GM21526 (cell line): Measurements from ENCODE around the gene POLN.

Source experiments
- ATAC-seq: cut with Tn5 transposase; IDR thresholded peaks from one replicate; pipeline ENCODE4 v1.9.1; 2021; ENCODE audit warnings: moderate library complexity; ENCODE audit not compliant: unreplicated experiment, low FRiP score

Gene POLN

DNA sequence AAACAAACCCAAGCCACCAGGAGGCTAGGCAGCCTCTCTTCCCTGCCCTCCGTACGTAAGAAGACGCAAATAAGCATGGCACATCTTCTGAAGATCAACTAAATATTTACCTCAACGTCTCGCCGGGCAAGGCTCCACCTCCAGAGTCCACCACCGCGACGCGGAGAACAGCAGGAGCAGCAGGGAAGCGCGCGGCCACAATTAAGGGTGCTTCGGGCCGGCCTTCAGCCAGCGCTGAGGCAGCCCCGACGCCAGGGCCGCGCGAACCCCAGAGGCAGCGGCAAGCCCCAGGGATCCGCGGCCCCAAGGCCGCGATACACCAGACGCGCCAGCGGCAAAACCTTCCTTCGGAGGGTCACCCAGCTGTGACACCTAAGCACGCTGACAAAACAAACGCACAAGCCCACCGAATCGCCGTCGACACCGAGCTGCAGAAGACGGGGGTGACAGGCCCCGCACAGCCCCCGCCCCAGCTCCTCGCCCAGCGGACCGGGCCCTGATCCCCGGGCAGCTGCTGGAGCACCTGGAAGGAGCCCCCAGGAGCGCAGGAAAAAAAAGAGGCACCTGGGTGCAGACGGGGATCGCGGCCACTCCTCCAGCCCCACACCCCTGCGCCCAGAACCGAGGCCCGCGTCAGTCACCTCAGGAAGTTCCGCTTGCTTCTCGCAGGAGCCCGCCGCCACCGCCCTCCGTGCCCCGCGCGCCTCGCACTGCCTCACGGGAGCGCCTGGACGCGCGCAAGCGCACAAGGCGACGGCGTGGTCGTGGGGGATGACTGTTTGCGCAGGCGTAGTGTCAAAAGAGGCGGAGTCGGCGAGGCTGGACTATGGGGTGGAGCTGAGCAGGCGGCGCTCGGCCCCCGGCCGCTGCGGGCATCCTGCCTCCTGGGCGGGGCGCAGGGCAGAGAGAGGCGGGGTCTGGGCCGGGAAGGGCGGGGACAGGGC lies at the start of gene POLN, which contains the start of gene HAUS3:
Gene POLN, minus strand, starts transcription at position 712 of the 944 bp plus-strand sequence. CDS start 12,890 bp downstream, outside the sequence.
Gene HAUS3, minus strand, starts transcription at position 712 of the 944 bp plus-strand sequence. CDS start 1,175 bp downstream, outside the sequence.
- ATAC-seq = peak; percentile 86

DNA sequence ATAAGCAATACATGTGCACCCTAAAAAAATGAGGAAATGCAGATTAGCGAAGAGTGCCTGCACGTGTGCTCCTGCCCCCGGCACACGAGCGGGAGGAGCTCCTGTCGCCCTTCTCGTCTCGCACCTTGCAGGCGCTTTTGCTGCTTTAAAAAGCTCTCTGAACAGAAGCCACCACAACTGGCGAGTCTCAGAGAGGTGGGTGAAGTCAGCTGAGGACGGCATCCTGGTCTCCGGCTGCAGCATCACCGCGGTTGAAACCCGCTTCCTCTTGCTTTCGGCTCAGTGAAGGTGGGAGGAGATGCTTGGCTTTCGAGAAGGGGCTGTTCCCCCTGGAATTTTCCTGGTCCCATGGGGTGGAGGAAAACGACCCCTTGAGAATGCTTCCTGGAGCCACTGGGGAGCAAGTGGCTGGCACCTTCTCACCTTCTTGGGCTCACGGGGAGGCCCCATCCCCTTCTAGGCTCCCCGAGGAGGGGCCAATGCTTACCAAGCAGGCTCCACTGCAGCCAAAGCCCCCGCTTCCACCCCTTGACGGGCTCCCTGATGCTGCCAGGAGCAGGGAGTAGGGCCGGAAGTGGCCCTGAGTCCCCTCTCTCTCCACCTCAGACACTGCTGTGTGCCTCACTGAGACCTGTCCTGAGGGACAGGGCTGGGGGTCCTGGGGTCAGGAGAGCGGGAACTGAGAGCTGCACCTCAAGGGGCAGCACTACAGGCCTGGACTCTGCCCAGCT lies 49.2 kb upstream of the POLN start:
- no peak for ATAC-seq

DNA sequence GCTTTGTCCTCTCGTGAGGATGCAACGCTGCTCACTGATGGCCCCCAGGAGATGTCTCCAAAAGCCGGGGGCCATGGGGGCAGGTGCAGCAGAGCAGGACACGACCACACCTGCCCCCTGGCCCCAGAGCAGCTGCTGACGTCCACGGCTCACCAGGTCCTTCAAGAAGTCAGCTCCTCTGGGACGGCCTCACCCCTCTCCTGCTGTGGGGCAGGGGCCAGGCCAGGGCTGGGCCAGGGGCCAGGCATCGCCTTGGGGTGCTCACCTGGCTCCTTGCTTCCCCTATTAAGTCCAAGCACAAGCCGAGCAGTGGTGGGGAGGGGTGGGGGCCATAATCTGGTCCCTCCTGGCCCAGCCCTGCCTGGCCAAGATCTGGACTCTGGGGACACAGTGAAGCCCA lies 48.6 kb upstream of the POLN start:
- ATAC-seq = no peak

DNA sequence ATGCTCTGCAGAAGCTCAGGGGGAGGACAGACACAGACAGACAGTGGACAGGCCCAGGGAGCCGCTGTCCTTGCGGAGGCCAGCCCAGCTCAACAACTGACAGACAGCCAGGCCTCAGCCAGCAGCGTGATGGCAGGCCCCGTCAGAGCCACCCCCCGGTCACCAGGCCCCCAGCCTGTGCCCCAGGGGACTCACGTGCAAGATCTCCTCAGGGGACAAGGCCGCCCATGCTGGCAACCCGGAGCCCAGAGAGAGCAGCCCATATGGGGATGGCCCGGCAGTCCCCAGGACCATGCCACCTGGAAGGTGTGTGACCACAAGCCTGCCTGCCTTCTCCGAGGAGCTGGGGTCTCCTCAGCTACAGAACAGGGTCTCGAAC lies 48.0 kb upstream of the POLN start:
- ATAC-seq = no peak

DNA sequence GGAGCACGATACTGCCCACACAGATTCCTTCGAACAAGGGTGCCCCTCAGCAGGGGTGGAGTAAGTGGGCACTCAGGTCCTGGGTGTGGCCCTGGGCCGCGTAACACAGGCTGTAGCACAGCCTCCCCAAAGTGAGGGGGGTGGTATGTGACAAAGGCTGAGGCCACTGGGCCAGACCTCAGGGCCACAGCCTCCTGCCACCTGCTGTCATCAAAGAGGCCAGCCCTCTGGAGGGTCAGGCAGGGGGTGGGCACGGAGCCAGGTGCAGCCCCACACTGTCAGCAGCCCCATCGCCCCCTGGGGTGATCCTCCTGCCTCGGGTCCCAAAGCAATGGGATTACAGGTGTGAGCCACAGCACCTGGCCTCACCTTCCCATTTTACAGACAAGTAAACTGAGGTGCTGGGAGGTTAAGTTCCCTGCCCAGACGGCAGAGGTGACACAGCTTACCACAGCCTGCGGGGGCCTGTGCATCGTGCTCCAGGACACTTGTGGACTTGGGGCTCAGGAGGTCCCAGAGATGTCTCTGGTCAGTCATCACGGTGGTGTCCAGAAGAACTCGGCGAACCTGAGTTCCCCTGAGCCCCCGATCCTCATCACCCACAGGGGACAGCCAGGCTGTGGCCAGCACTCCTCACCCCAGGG lies 47.5 kb upstream of the POLN start:
- no peak for ATAC-seq

DNA sequence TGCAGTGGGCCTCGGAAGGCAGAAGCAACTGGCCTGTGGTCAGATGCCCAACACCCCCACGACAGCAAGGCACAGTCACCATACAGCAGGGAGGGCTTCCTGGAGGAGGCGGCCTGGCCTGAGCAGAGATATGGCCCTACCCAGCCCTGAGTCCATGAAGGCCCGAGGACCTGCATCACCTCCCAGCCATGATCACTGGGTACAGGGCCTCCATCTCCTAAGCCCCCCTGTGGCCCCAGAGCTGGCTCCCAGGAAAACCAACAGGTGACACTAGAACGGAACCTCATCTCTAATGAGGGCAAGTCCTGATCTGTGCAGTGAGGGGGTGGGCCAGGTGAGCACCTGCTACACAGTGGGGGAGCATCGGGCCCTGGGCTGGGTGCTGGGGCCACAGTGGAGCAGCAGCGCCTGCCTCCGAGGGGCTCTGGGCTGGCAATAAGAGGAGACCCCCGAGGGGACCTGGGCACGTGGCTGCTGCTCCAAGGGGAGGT lies 46.2 kb upstream of the POLN start:
- ATAC-seq = no peak

DNA sequence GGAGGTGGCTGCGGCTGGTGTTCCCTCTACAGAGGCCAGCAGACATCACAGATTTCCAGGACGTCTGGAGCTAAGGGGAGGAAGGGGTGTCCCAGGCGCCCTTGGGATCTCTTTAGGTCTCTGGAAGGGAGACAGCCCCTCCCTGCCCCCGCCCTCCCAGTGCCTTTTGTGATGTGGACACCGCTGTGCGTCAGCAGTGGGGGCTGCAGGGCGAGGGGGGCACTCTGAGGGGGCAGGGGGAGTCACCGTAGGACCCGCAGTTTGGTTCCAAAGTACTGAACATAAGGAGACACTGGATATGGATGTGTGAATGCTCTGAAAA lies 45.6 kb upstream of the POLN start:
- ATAC-seq = no peak

DNA sequence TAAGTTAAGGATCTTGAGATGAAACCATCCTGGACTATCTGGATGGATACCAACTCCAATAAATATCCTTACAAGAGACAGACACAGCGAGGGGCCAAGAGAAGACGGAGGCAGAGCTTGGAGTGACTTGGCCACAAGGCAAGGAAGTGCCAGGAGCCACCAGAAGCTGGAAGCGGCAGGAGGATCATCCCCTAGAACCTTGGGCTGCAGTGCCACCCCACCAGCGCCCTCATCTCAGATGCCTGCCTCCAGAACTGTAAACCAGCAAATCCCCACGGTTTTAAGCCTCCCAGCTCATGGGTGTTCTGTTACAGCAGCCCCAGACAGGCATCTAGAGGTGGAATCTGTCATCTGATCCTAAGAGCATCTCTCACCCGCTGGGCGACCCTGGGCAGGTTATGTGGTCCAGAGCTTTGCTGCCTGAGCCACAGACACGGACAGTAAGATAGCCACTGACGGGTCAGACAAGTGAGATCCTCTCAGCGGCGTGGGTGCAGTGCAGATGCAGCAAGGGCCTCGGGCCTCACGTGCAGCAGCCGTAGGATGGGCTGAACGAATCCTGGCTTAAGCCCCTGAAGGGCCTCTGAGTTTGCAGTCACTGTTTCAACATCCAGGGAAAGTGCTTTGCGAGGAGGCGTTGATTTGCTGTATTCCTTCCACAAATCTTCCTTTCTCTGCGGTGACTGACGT lies 45.1 kb upstream of the POLN start:
- ATAC-seq = no peak

DNA sequence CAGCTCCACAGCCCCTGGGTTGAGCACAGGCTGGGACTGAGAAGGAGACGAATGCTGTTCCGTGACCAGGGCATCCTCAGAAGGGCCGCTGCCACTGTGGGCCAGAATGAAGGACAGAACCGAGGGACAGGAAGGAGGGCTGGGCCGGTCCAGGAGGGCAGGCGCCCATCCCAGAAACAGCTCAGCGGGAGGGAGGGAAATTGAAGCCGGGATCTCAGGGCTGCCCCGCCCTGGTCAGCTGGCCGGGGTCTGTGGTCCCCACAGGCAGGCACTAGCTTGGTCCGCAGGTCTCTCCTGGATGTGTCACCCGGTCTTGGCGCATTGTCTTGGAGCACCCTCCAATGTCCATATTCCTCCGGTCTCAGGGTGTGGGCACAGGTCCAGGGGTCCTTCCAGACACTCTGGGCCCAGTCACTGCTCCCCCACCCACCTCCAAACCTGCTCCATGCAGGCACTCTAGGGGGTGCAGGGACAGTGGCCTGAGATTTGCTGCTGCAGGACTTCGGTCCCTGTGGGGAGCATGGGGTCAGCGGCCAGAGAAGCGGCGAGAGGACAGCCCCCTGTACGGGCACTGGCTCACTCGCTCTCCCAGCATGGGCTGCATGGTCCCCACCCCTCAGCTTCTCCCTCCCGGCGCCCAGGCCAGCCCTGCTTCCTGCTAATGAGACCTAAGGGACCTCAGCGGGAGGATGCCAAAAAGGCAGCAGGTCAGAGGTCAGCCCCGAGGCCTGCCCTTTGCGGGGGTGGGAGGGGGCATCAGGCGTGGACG lies 43.9 kb upstream of the POLN start:
- ATAC-seq = no peak

DNA sequence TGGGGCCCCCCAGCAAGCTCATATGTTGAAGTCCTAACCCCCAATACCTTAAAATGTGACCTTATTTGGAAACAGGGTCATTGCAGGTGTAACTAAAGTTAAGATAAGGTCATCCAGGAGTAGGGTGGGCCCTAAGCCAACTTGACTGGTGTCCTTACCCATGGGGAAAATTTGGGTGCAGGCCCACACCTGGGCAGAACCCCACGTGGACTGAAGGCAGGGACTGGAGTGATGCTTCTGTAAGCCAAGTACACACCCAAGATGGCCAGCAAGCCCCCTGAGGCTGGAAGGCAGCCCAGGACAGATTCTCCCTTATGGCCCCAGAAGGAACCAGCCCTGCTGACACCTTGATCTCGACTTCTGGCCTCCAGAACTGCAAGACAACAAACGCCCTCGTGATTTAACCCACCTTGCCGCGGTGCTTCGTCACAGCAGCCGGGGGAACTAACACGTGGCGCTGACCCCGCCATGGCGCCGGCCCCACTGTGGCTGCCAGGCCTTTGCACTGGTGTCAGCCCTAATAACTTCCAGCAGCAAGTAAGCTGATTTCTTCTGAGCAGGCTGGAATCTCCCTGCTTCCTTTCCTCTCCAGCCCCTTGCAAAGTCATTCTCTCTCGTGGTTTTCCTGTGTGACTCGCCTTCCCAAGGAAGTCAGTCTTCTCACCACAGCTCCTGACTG lies 43.2 kb upstream of the POLN start:
- ATAC-seq = no peak

DNA sequence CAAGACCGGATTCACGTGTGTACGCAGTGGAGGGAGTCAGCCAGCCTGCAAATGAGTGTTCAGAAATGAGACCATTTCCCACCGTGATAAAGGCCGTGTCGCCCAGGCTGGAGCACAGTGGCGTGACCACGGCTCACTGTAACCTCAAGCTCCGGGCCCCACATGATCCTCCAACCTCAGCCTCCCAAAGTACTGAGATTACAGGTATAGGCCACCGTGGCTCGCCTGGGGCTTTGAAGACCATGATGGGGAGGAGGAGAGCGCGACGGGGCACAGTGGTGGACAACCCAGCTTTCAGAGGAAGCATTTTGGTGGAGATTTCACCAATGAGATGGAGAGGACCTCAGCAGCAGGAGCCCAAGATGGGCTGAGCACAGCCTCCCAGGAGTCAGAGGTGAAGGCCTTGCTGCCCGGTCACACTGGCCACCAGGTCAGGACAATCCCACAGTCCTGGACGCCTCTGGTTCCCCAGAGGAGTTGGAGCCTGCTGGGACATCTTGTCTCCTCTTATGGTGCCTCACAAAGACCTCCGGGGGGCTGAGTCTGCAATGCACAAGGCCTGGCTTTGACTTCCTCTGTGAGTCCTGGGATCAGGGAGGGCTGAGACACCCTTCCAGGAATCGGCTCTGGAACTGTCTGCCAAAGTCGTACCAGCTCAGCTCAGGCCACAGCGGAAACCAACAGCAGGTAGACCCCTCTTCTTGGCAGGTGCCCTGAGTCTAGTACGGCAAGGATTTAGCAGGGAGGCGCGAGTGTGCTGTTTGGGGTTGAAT lies 42.4 kb upstream of the POLN start:
- ATAC-seq = no peak

DNA sequence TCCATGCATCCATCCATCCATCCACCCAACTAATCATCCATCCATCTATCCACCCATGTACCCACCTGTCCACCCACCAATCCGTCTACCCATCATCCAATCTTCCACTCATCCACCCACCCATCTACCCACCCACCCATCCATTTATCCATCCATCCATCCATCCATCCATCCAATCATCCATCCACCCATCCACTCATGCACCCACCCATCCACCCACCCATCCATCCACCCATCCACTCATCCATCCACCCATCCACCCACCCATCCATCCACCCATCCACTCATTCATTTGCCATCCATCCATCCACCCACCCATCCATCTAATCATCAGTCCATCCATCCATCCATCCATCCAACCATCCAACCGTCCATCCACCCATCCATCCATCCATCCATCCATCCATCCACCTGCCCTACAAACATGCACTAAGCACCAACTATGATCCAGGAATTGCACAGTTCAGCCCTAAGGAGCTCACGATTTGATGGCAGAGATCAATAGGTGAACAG lies 41.3 kb upstream of the POLN start:
- no peak for ATAC-seq

DNA sequence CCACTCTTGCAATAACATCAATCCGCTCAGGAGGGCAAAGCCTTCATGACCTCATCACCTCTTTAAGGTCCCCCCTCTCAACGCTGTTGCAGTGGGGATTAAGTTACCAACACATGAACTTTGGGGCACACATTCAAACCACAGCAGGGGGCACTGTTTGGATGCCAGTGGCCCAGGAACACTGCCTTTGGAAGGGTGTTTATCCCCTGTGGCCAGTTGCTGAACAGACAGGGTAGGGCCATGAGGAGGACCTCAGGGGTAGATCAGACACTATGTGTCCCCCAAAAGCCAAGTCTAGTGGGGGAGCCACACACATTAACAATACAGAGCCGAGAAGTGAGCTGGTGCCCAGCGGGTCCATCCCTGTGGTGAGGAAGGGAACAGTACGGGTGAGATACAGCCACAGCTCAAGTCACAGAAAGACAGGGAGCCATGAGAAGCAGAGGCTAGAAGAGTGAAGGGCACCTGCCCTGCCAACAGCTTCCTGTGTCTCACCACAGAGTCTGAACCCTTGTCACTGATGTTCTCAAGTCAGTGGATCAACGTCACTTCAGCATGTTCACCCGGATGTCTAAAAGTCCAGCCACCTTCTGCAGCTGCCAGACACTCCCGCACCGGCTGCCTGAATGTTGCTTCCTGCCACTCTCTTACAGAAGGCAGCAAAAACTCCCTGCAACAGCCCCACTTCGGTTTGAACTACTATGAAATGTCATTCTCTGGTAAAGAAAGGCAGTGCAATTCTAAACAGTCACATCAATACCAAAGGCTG lies 39.8 kb upstream of the POLN start:
- ATAC-seq = peak; percentile 45

DNA sequence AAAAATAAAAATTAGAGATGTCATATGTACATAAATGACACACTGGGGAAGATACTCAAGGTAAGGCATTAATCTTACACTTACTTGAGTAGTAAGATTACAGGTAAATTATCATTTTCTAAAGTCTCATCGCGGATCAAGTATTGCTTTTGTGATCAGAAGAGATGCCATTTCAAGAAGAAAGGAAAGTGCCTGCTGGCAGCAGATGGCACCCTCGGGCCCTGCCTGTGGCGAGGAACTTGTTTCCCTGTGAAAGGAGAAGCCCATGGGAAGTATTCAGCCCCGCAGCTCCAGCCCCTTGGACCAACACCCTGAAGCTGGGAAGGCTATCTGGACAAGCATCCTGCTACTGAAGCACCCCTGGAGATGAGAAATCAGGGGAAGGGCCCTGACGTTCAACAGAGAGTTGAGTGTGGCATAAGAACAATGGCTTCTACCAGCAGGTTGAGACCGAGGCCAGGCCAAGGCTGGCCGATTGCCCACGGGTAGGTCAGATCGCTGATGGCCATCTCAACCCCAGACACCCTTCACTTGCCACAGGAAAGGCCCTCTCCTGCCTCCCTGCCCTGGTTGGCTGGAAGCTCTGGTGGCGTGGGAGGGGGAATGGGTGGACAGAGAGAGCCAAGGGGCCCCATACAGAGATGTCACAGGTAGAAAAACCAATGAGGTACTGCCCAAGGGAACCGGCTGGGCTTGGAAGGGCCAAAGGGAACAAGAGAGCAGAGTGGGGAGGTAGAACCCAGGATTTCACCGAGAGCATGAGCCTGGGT lies 38.8 kb upstream of the POLN start:
- no peak for ATAC-seq

DNA sequence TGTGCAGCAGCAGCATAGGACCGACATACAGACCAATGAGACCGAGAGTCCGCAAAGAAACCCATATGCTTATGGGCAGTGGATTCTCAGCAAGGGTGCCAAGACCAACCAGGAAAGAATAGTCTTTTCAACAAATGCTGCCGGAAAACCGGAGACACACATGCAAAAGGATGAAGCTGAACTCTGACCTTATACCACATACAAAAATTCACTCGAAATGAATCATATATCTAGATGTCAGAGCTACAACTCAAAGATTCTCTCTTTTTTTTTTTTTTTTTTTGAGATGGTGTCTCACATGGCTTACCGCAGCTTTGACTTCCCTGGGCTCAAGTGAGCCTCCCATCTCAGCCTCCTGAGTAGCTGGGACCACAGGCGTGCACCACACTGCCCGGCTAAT lies 36.0 kb upstream of the POLN start:
- ATAC-seq = no peak

DNA sequence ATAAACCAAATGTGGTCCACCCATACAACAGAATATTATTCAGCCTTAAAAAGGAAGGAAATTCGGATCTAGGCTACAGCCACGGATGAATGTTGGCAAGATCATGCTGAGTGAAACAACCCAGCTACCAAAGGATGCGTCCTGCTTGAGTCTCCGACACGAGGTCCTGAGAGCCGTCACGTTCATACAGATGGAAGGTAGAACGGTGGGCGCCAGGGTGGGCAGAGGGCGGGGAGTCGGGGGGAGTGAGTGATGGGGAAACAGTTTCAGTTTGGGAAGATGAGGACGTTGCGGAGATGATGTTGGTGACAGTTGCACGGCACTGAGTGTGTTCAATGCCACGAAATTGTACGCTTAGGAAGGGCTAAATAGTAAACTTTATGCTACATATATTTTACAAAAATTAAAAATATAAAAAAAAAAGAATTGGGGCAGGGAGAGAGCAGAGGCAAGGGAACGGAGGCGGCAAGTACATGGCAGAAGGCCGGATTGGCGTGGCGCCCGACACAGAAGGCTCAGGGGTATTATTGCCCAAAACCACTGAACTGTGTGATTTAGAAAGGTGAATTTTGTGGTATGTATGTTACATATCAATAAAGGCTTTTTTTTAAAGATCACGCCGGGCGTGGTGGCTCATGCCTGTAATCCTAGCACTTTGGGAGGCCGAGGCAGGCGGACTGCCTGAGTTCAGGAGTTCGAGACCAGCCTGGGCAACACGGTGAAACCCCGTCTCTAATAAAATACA lies 34.8 kb upstream of the POLN start:
- ATAC-seq = no peak
